H1 (cell line): ENCODE results near the gene MYCBP2. TPM values are rescaled to one million over a fixed set of nuclear protein-coding genes. Genes with fewer than 3 reads are reported as not detected.

ENCODE experiments used
- BCL11A ChIP-seq, 2 experiments: IDR thresholded peaks; one replicate each; pipeline ENCODE4 v1.6.1; 2011; ENCODE audit warnings: low read depth in 2 of 2, low read length in 2 of 2, mild to moderate bottlenecking in 2 of 2
- CTBP2 ChIP-seq: IDR thresholded peaks from 2 replicates; pipeline ENCODE4 v1.7.0; 2011; ENCODE audit warnings: borderline replicate concordance, mild to moderate bottlenecking, moderate library complexity, mixed read lengths, low read length; ENCODE audit not compliant: insufficient read depth, insufficient read length
- JUND ChIP-seq: IDR thresholded peaks from 2 replicates; pipeline ENCODE4 v1.6.1; 2011; ENCODE audit warnings: mild to moderate bottlenecking, improper control_type of control experiment, low read length
- RXRA ChIP-seq: IDR thresholded peaks from 2 replicates; pipeline ENCODE4 v1.6.1; 2011; ENCODE audit warnings: low read depth, mild to moderate bottlenecking, low read length, moderate library complexity; ENCODE audit not compliant: insufficient read depth
- TAF1 ChIP-seq: IDR thresholded peaks from 2 replicates; pipeline ENCODE4 v1.6.1; 2011; ENCODE audit warnings: mild to moderate bottlenecking, low read depth, low read length
- TBP ChIP-seq: IDR thresholded peaks from 2 replicates; pipeline ENCODE4 v1.6.1; 2011; ENCODE audit warnings: low read depth, low read length, improper control_type of control experiment
- polyA plus RNA-seq, 7 experiments: library from polyadenylated mRNA; depleted of rRNA in 3 of 7; stranded (reverse) in 5 of 7; unstranded in 2 of 7; fragments of >200 nt in 5 of 7; fragments of 200-250 nt in 2 of 7; gene quantifications; 1 replicate in 5 of 7; 2 replicates in 1 of 7; 4 replicates in 1 of 7; pipeline versions ENCODE4 v1.2.1 to v1.2.3, GENCODE V29; 2011 to 2013; ENCODE audit warnings: missing spikeins in 2 of 7, mixed read lengths in 2 of 7
- total RNA-seq: library from RNA; stranded (reverse); fragmentation: NEBNext Ultra II Directional; extraction: Animal tissue kit (Norgen Biotek cat#: 25700); gene quantifications from 2 replicates; pipeline ENCODE4 v1.2.1, GENCODE V29; 2021

The MYCBP2 gene
- total and polyA plus RNA-seq, 2 of the 8 experiments (the other 6 are each of a cell fraction or from before 2014, with no cell fraction given), result 19.0 to 52.1 TPM

DNA sequence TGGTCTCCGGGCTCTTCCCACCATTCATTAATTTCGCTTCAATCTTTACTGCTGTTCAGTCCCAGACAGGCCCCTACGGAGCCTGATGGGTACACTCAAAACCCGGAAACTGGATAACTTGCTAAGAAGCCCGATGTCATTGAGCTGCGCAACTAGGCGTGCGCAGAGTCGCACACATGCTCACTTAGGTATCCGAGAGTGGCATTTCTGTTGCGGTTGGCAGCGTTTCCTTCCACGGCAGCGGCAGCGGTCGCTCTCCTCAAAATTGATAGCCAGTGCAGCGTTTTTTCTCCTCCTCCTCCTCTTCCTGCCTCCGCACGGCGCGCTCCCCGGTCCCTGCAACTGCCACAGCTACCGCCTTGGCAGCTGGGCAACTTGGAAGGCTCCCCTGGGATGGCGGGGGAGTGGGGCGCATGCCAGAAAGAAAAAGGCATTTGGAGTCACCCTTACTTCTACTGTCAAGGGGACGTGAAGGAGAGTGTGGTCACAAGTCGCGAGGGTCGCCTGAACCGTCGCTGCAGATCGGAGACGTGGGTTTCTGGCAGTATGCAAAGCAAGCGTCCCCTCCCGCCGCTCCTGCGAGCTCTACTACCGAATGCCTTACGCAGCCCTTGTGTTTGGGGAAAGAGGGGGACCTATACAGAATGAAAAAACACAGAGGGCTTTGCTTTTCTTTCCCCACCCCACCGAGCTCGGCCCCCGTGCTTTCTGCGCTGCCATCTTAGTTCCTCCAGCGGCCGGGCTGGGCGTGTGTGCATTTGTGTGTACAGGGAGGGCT, 2.4 kb upstream of the MYCBP2 start (continued):
- no peak; the same call in 1 of the 2 replicates for TF ChIP-seq TAF1
- TF ChIP-seq BCL11A (IDR thresholded peaks at IDR 0.05; ENCODE audit: low read depth in 2 of 2, low read length in 2 of 2), result no peak
- no peak for TF ChIP-seq JUND
- no peak for TF ChIP-seq CTBP2
- TF ChIP-seq RXRA, result no peak
- TF ChIP-seq TBP, result peak; percentile 60; the same call in 1 of the 2 replicates
